Activated T-cell treated with anti-CD3 and anti-CD28 coated beads, Interleukin-2, amount 50 U/mL, for 72 hours (primary cell): Measurements from ENCODE around the gene CYB5B. TPM values are rescaled to one million over a fixed set of nuclear protein-coding genes. Genes with fewer than 3 reads are reported as not detected.

Experiments used
- ATAC-seq, 2 donors: fragments of 150-1000 bp; cut with Tn5 transposase; replicated peaks in 1 of 2; 2 replicates each; pipeline ENCODE4 v1.10.0; 2021; ENCODE audit warnings: moderate library complexity in 2 of 2, mild to moderate bottlenecking in 1 of 2
- DNase-seq, 2 donors: peaks; one replicate each; pipeline ENCODE4 v3.0.0; 2021 to 2022; ENCODE audit warnings: mixed read lengths in 1 of 2
- H3K27ac Mint-ChIP-seq: one replicate; pipeline ENCODE4 v1.8.0; 2022; ENCODE audit warnings: mild to moderate bottlenecking, moderate library complexity, mixed read lengths
- H3K27me3 Mint-ChIP-seq: one replicate; pipeline ENCODE4 v1.8.0; 2022; ENCODE audit warnings: low read depth, mixed read lengths
- H3K36me3 Mint-ChIP-seq, 2 donors: one replicate each; pipeline ENCODE4 v1.8.0; 2022; ENCODE audit warnings: mixed read lengths in 2 of 2, mild to moderate bottlenecking in 1 of 2; ENCODE audit not compliant: insufficient read depth in 2 of 2
- H3K4me1 Mint-ChIP-seq: one replicate; pipeline ENCODE4 v1.8.0; 2022; ENCODE audit warnings: low read depth, mixed read lengths
- H3K4me3 Mint-ChIP-seq, 2 donors: one replicate each; pipeline ENCODE4 v1.8.0; 2022; ENCODE audit warnings: mild to moderate bottlenecking in 2 of 2, mixed read lengths in 2 of 2, moderate library complexity in 2 of 2
- H3K9me3 Mint-ChIP-seq, 2 donors: one replicate each; pipeline ENCODE4 v1.8.0; 2022; ENCODE audit warnings: mixed read lengths in 2 of 2
- total RNA-seq, 2 donors: library from RNA; stranded (reverse); gene quantifications; one replicate each; pipeline ENCODE4 v1.2.3, GENCODE V29; 2022

The CYB5B gene
- total RNA-seq, 2 donors from 2014 or later = 176 to 197 TPM

DNA sequence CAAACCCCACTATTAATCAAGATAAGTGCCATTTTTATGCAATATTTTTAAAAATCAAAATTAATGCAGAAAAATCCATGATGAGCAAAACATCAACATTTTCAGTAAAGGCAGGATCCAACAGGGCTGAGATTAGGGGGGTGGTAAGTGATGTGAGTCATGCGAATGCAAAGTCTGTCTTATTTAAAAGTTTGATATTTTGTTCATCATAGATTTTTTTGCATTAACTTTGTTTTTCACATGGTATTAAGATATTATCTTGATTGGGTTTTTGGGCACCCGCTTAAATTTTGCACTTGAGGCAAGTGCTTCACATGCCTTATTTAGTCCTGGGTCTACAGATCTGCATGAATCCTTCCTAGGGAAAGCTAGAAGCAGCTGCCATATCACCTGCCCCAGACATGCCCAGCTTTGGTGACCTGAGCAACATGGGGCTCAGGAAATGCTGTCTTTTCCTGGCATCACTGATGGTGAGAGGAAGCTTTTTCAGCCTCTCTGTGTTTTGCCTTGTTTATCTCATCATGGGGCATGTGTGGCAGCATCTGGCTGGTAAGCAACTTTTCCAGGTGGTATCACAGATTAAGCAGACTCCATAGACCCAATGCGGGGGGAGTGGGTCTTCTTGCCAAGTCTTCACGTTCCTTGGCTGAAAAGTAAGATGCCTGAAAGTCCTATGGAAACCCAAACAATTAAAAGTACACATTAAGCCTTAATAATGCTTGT is 83.8 kb downstream of the CYB5B start:
- peaks cover 0 to 3% of the 10 kb centered on the region in 2 donors for H3K9me3 Mint-ChIP-seq
- no peak overlapping the region for H3K27ac Mint-ChIP-seq
- H3K36me3 Mint-ChIP-seq = no peaks in the 10 kb centered on the region
- H3K4me1 Mint-ChIP-seq = no peaks in the 10 kb centered on the region
- DNase-seq (no peak), ATAC-seq (no peak)
- no peak overlapping the region for H3K4me3 Mint-ChIP-seq
- H3K27me3 Mint-ChIP-seq = peaks cover 8% of the 10 kb centered on the region

DNA sequence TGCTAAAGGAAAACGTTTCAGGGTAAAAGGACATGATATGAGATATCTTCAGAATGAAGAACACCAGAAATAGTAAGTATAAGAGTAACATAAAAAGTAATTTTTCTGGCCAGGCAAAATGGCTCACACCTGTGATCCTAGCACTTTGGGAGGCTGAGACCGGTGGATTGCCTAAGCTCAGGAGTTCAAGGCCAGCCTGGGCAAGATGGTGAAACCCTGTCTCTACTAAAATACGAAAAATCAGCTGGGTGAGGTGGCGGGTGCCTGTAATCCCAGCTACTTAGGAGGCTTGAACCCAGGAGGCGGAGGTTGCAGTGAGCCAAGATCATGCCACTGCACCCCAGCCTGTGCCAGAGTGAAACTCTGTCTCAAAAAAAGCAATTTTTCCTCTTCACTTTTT is 84.7 kb downstream of the CYB5B start:
- H3K4me1 Mint-ChIP-seq = no peaks in the 10 kb centered on the region
- ATAC-seq = no peak
- H3K4me3 Mint-ChIP-seq = no peak overlapping the region
- no peaks in the 10 kb centered on the region for H3K36me3 Mint-ChIP-seq
- DNase-seq = no peak
- H3K27me3 Mint-ChIP-seq = peaks cover 8% of the 10 kb centered on the region
- H3K9me3 Mint-ChIP-seq = peaks cover 0 to 3% of the 10 kb centered on the region in 2 donors
- no peak overlapping the region for H3K27ac Mint-ChIP-seq

DNA sequence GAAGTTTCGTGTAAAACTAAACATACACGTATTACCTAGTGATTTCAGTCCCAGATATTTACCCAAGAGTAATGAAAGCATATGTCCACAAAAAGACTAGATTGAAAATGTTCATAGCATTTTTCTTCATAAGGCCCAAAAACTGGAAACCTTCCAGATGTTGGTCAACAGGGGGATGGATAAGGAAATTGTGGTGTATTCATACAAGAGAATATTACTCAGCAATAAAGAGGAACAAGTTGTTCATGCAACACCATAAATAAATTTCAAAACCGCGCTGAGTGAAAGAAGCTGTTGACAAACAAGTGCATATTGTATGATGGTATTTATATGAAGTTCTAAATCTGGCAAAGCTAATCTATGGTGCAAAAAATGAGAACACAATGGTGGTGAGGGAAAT is 87.2 kb downstream of the CYB5B start:
- no peak for ATAC-seq
- Mint-ChIP-seq H3K9me3 (peaks cover 0 to 7% of the 10 kb centered on the region in 2 donors), H3K36me3 (peaks cover 0 to 1% of the 10 kb centered on the region in 2 donors), H3K4me1 (peaks cover 16% of the 10 kb centered on the region), H3K27ac (no peak overlapping the region), H3K27me3 (peaks cover 14% of the 10 kb centered on the region), H3K4me3 (no peak overlapping the region)
- DNase-seq = no peak

DNA sequence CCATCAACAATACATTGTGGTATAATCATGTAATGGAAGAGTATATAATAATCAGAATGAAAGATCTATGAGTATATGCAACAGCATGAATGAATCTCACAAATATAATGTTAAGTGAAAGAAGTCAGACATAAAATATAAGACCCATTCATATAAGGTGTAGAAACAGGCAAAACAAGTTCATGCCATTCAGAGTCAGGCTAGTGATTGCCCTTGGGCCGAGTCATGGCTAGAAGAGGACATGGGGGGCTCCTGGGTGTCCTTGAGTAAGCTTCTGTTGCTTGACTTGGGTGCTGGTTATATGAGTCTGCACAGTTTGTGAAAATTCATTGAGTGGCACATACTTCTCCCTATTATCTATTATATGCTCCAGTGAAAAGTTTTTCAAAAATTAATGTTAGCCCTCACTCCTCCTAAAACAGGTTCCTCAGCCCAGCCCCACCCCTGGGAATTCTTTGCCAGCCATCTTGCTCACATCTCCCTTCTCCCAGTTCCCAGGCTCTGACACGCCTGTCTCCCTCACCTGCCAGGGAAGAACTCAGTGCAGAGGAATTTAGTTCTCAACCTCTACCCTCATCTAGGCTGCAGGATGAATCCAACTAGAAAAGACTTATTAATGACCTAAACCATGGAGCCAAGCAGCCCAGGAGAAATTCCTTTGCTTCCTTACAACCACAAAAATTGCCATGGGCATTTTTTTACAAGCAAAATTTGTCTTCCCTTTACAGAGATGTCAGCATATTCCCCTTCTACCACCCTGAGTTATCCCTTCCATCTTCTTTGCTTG is 89.0 kb downstream of the CYB5B start:
- Mint-ChIP-seq H3K4me3 (no peak overlapping the region), H3K27ac (no peak overlapping the region), H3K27me3 (peaks cover 6% of the 10 kb centered on the region), H3K36me3 (peaks cover 0 to 1% of the 10 kb centered on the region in 2 donors), H3K4me1 (peaks cover 16% of the 10 kb centered on the region), H3K9me3 (peaks cover 0 to 7% of the 10 kb centered on the region in 2 donors)
- DNase-seq = no peak
- no peak for ATAC-seq

DNA sequence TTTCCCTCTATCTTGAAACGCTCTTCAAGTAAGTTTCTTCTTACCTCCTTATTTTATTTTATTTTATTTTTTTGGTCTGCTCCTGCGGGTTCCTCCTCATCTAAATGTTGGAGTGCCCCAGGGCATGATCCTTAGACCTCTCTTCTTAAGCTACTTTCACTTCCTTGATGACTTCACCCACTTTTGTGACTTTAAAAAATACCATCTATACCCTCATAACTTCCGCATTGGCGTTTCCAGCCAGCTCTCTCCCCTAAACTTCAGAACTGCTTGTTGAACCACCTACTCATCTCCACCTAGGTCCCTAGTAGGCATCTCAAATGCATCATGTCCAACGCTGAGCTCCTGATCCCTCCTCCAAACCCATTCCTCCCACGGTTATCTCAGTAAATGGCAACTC is 89.9 kb downstream of the CYB5B start:
- H3K9me3 Mint-ChIP-seq = peaks cover 0 to 10% of the 10 kb centered on the region in 2 donors
- ATAC-seq = no peak
- no peak for DNase-seq
- no peak overlapping the region for H3K27ac Mint-ChIP-seq
- H3K4me3 Mint-ChIP-seq = no peak overlapping the region
- H3K27me3 Mint-ChIP-seq = peaks cover 5% of the 10 kb centered on the region
- peaks cover 22% of the 10 kb centered on the region for H3K4me1 Mint-ChIP-seq
- peaks cover 0 to 1% of the 10 kb centered on the region in 2 donors for H3K36me3 Mint-ChIP-seq

Other genes starting within 250 kb of the CYB5B start
- gene SNTB2, start 237.5 kb upstream of the CYB5B start, total RNA-seq = 10 to 100 TPM; 21.1 to 21.9 TPM
- 10 to 100 TPM; 41.1 to 45.3 TPM for gene VPS4A, start 113.3 kb upstream of the CYB5B start, total RNA-seq
- gene PDF, start 94.0 kb upstream of the CYB5B start, total RNA-seq = 10 to 100 TPM in 1 of 2 donors, 1 to 10 TPM in 1; 9.9 to 10.1 TPM
- gene COG8, start 85.1 kb upstream of the CYB5B start, total RNA-seq = 10 to 100 TPM; 33.2 to 38.3 TPM
- 10 to 100 TPM; 30.8 to 32.2 TPM for gene NIP7, start 84.8 kb upstream of the CYB5B start, total RNA-seq
- gene TMED6, start 72.8 kb upstream of the CYB5B start, total RNA-seq = 1 to 10 TPM; 3.3 to 3.7 TPM
- 10 to 100 TPM; 52.0 to 68.0 TPM for gene TERF2, start 38.6 kb upstream of the CYB5B start, total RNA-seq
- gene NFAT5, start 141.3 kb downstream of the CYB5B start, total RNA-seq = 10 to 100 TPM; 87.1 to 94.6 TPM